Neuronal stem cell (in vitro differentiated cells): ENCODE measurements around the gene RHOG.

Source experiments
- DNase-seq: peaks from one replicate; pipeline ENCODE4 v3.0.0-alpha.2; 2013; ENCODE audit warnings: low spot score
- H2AFZ ChIP-seq: one replicate; pipeline ENCODE4 v1.6.1; 2013; ENCODE audit warnings: mild to moderate bottlenecking, low read length, inconsistent platforms
- H2AK5ac ChIP-seq: 2 replicates; pipeline ENCODE4 v1.6.1; 2013; ENCODE audit warnings: low read depth, mild to moderate bottlenecking, inconsistent platforms, low read length, moderate library complexity, mixed read lengths
- H2BK120ac ChIP-seq: 2 replicates; pipeline ENCODE4 v1.6.1; 2013; ENCODE audit warnings: low read depth, mild to moderate bottlenecking, inconsistent platforms, low read length, moderate library complexity, mixed read lengths
- H2BK12ac ChIP-seq: one replicate; pipeline ENCODE4 v1.6.1; 2013; ENCODE audit warnings: low read length, inconsistent platforms
- H2BK15ac ChIP-seq: 2 replicates; pipeline ENCODE4 v1.6.1; 2013; ENCODE audit warnings: mild to moderate bottlenecking, low read length, inconsistent platforms, mixed read lengths
- H2BK5ac ChIP-seq: one replicate; pipeline ENCODE4 v1.6.1; 2013; ENCODE audit warnings: inconsistent platforms, mild to moderate bottlenecking, low read length, moderate library complexity
- H3K14ac ChIP-seq: one replicate; pipeline ENCODE4 v1.6.1; 2013; ENCODE audit warnings: low read length, inconsistent platforms
- H3K18ac ChIP-seq: 2 replicates; pipeline ENCODE4 v1.6.1; 2013; ENCODE audit warnings: low read length, inconsistent platforms
- H3K23ac ChIP-seq: 2 replicates; pipeline ENCODE4 v1.6.1; 2013; ENCODE audit warnings: low read depth, mild to moderate bottlenecking, mixed read lengths, low read length, inconsistent platforms; ENCODE audit not compliant: poor library complexity
- H3K27ac ChIP-seq: replicated peaks from 3 replicates; pipeline ENCODE4 v1.5.1; 2013; ENCODE audit warnings: low read length, inconsistent platforms
- H3K27me3 ChIP-seq, 3 experiments: 2 replicates each; pipeline ENCODE4 v1.6.1; 2013; ENCODE audit warnings: low read length in 3 of 3, mild to moderate bottlenecking in 2 of 3, inconsistent platforms in 1 of 3, low read depth in 1 of 3, mixed read lengths in 1 of 3, moderate library complexity in 1 of 3; ENCODE audit not compliant: control insufficient read depth in 3 of 3, insufficient read depth in 3 of 3
- H3K36me3 ChIP-seq, 2 donors: replicated peaks in 1 of 2; 2 replicates each; pipeline ENCODE4 v1.6.1; 2013; ENCODE audit warnings: low read length in 2 of 2; ENCODE audit not compliant: control insufficient read depth in 2 of 2, insufficient read depth in 2 of 2
- H3K4ac ChIP-seq: 2 replicates; pipeline ENCODE4 v1.6.1; 2013; ENCODE audit warnings: inconsistent platforms, mild to moderate bottlenecking, low read length, moderate library complexity
- H3K4me1 ChIP-seq, 2 donors: 1 replicate in 1 of 2; 2 replicates in 1 of 2; pipeline ENCODE4 v1.6.1; 2013; ENCODE audit warnings: low read length in 2 of 2, low read depth in 1 of 2; ENCODE audit not compliant: control insufficient read depth in 2 of 2, insufficient read depth in 1 of 2
- H3K4me2 ChIP-seq: one replicate; pipeline ENCODE4 v1.6.1; 2013; ENCODE audit warnings: mild to moderate bottlenecking, low read length, inconsistent platforms; ENCODE audit not compliant: insufficient read depth, poor library complexity, severe bottlenecking
- H3K4me3 ChIP-seq, 2 donors: 2 replicates each; pipeline ENCODE4 v1.5.1; 2013; ENCODE audit warnings: low read length in 2 of 2, mild to moderate bottlenecking in 2 of 2, inconsistent platforms in 1 of 2, moderate library complexity in 1 of 2
- H3K79me1 ChIP-seq: one replicate; pipeline ENCODE4 v1.6.1; 2013; ENCODE audit warnings: low read depth, mild to moderate bottlenecking, inconsistent platforms, low read length, moderate library complexity
- H3K9ac ChIP-seq: one replicate; pipeline ENCODE4 v1.6.1; 2013; ENCODE audit warnings: mild to moderate bottlenecking, low read depth, low read length, inconsistent platforms; ENCODE audit not compliant: poor library complexity
- H3K9me3 ChIP-seq, 2 donors: replicated peaks in 1 of 2; 2 replicates each; pipeline versions ENCODE3 to v1.6.1; 2013; ENCODE audit warnings: low read length in 2 of 2, mild to moderate bottlenecking in 2 of 2, inconsistent platforms in 1 of 2, low read depth in 1 of 2, mixed read lengths in 1 of 2, moderate library complexity in 1 of 2; ENCODE audit not compliant: control insufficient read depth in 2 of 2, insufficient read depth in 1 of 2
- H4K8ac ChIP-seq: one replicate; pipeline ENCODE4 v1.6.1; 2013; ENCODE audit warnings: low read depth, mild to moderate bottlenecking, inconsistent platforms, low read length, moderate library complexity
- H4K91ac ChIP-seq: one replicate; pipeline ENCODE4 v1.6.1; 2013; ENCODE audit warnings: low read length, low read depth, mild to moderate bottlenecking, inconsistent platforms; ENCODE audit not compliant: poor library complexity
- WGBS, 2 donors: extraction: QIAGEN DNeasy Blood & Tissue Kit; methylation state at CpG; one replicate each; pipeline ENCODE4 v1.1.7; 2013; ENCODE audit warnings: missing lambda C conversion rate in 2 of 2, mixed read lengths in 1 of 2; ENCODE audit not compliant: insufficient read length in 2 of 2, insufficient replicate concordance in 1 of 2; ENCODE audit errors: extremely low coverage in 2 of 2; 5-methylcytosine and 5-hydroxymethylcytosine counted together

Gene RHOG

GRCh38 chr11:3797329-3798090 is 43.2 kb downstream of the RHOG start, which contains the start of gene NUP98:
NUP98 (minus strand) TSS chr11:3797554; CDS start chr11:3782117, 15,437 bp downstream.
- no peak within 1 kb of the TSS for H3K4ac ChIP-seq
- peak within 1 kb of the TSS; percentile 99 for H3K23ac ChIP-seq
- peak within 1 kb of the TSS; percentile 63 for H2AK5ac ChIP-seq
- peak within 1 kb of the TSS; percentile 75 for H2BK5ac ChIP-seq
- peak within 1 kb of the TSS; percentile 84 for H3K27ac ChIP-seq
- peaks cover 6% of the 10 kb centered on the region for H3K79me1 ChIP-seq
- H3K4me2 ChIP-seq, result peak within 1 kb of the TSS; percentile 60
- H3K4me3 ChIP-seq, result peak within 1 kb of the TSS; percentile 90 to 99
- peaks cover 7 to 34% of the 10 kb centered on the region in 2 donors for H3K36me3 ChIP-seq
- no peak within 1 kb of the TSS for H2BK15ac ChIP-seq
- no CpG with 5 or more reads among the region's 86 CpGs for WGBS, 2 donors
- no peaks in the 10 kb centered on the region for H3K9me3 ChIP-seq
- H3K4me1 ChIP-seq, result peaks cover 6 to 10% of the 10 kb centered on the region in 2 donors
- peak within 1 kb of the TSS; percentile 91 for H2AFZ ChIP-seq
- DNase-seq, result peak; percentile 99
- H3K18ac ChIP-seq, result peak within 1 kb of the TSS; percentile 98
- H3K27me3 ChIP-seq, result no peaks in the 10 kb centered on the region
- peak within 1 kb of the TSS; percentile 87 for H2BK120ac ChIP-seq
- peak within 1 kb of the TSS; percentile 82 for H3K14ac ChIP-seq
- no peak within 1 kb of the TSS for H4K8ac ChIP-seq
- peak within 1 kb of the TSS; percentile 95 for H3K9ac ChIP-seq
- H4K91ac ChIP-seq, result no peak within 1 kb of the TSS
- H2BK12ac ChIP-seq, result no peak within 1 kb of the TSS

- DNase-seq, result no peak
- Histone ChIP-seq H2BK12ac (no peak overlapping the region), H2BK15ac (no peak overlapping the region), H3K4ac (no peak overlapping the region), H3K36me3 (peaks cover 7 to 40% of the 10 kb centered on the region in 2 donors), H3K79me1 (peaks cover 6% of the 10 kb centered on the region), H4K91ac (no peak overlapping the region), H3K14ac (peak overlapping the region; percentile 82), H3K4me1 (peaks cover 6 to 10% of the 10 kb centered on the region in 2 donors), H3K9ac (peak overlapping the region; percentile 95), H3K18ac (peak overlapping the region; percentile 98), H3K27ac (peak overlapping the region; percentile 77), H2AFZ (peak overlapping the region; percentile 91), H4K8ac (no peak overlapping the region), H2BK5ac (peak overlapping the region; percentile 75), H3K4me2 (peak overlapping the region; percentile 60), H2AK5ac (peak overlapping the region; percentile 63), H2BK120ac (peak overlapping the region; percentile 87), H3K27me3 (no peaks in the 10 kb centered on the region), H3K4me3 (peak overlapping the region; percentile 90 to 99), H3K9me3 (no peaks in the 10 kb centered on the region), H3K23ac (peak overlapping the region; percentile 99)
- no CpG with 5 or more reads among the region's 26 CpGs for WGBS, 2 donors
Observed at GRCh38 chr11:3796801-3797328, 43.9 kb downstream of the RHOG start.

GRCh38 chr11:3796346-3796745 is 44.4 kb downstream of the RHOG start:
- H3K18ac ChIP-seq, result no peak overlapping the region
- no peak overlapping the region for H2AK5ac ChIP-seq
- peaks cover 6 to 10% of the 10 kb centered on the region in 2 donors for H3K4me1 ChIP-seq
- peak overlapping the region; percentile 60 for H3K4me2 ChIP-seq
- peak overlapping the region; percentile 90 to 99 for H3K4me3 ChIP-seq
- H3K9ac ChIP-seq, result no peak overlapping the region
- H2BK120ac ChIP-seq, result no peak overlapping the region
- H3K14ac ChIP-seq, result no peak overlapping the region
- H4K91ac ChIP-seq, result no peak overlapping the region
- H2BK12ac ChIP-seq, result no peak overlapping the region
- H2BK5ac ChIP-seq, result no peak overlapping the region
- no peak overlapping the region for H4K8ac ChIP-seq
- H3K9me3 ChIP-seq, result no peaks in the 10 kb centered on the region
- H3K23ac ChIP-seq, result no peak overlapping the region
- no peak for DNase-seq
- no peaks in the 10 kb centered on the region for H3K27me3 ChIP-seq
- H3K27ac ChIP-seq, result no peak overlapping the region
- no peak overlapping the region for H3K4ac ChIP-seq
- peaks cover 7 to 46% of the 10 kb centered on the region in 2 donors for H3K36me3 ChIP-seq
- H2AFZ ChIP-seq, result no peak overlapping the region
- WGBS, 2 donors, result no CpG with 5 or more reads among the region's 14 CpGs
- no peak overlapping the region for H2BK15ac ChIP-seq
- H3K79me1 ChIP-seq, result peaks cover 6% of the 10 kb centered on the region

- Histone ChIP-seq H2BK120ac (no peak overlapping the region), H2AK5ac (no peak overlapping the region), H3K27ac (no peak overlapping the region), H3K4ac (no peak overlapping the region), H3K36me3 (peaks cover 7 to 49% of the 10 kb centered on the region in 2 donors), H3K14ac (no peak overlapping the region), H3K4me3 (peak overlapping the region in 1 of 2 donors; percentile 99), H3K4me2 (peak overlapping the region; percentile 60), H2BK5ac (no peak overlapping the region), H3K4me1 (peaks cover 6 to 10% of the 10 kb centered on the region in 2 donors), H2BK15ac (no peak overlapping the region), H4K8ac (no peak overlapping the region), H2BK12ac (no peak overlapping the region), H4K91ac (no peak overlapping the region), H3K18ac (no peak overlapping the region), H3K79me1 (peaks cover 6% of the 10 kb centered on the region), H2AFZ (no peak overlapping the region), H3K23ac (no peak overlapping the region), H3K9ac (no peak overlapping the region), H3K27me3 (no peaks in the 10 kb centered on the region), H3K9me3 (no peaks in the 10 kb centered on the region)
- DNase-seq, result no peak
- no CpG with 5 or more reads among the region's 6 CpGs for WGBS, 2 donors
Observed at GRCh38 chr11:3796002-3796311, 44.8 kb downstream of the RHOG start.
